Left forelimb (tissue), 1 donor: ENCODE data around the gene PCDHA7.
"Not testable (repeated sequence)": the region's sequence is repeated elsewhere in the genome, so short reads cannot be mapped to it uniquely, and the experiment has no call there.

ENCODE experiments used
- DNase-seq: peaks from one replicate; pipeline ENCODE4 v3.0.0-alpha.2; 2018; ENCODE audit warnings: low spot score

PCDHA7 gene, protein sequence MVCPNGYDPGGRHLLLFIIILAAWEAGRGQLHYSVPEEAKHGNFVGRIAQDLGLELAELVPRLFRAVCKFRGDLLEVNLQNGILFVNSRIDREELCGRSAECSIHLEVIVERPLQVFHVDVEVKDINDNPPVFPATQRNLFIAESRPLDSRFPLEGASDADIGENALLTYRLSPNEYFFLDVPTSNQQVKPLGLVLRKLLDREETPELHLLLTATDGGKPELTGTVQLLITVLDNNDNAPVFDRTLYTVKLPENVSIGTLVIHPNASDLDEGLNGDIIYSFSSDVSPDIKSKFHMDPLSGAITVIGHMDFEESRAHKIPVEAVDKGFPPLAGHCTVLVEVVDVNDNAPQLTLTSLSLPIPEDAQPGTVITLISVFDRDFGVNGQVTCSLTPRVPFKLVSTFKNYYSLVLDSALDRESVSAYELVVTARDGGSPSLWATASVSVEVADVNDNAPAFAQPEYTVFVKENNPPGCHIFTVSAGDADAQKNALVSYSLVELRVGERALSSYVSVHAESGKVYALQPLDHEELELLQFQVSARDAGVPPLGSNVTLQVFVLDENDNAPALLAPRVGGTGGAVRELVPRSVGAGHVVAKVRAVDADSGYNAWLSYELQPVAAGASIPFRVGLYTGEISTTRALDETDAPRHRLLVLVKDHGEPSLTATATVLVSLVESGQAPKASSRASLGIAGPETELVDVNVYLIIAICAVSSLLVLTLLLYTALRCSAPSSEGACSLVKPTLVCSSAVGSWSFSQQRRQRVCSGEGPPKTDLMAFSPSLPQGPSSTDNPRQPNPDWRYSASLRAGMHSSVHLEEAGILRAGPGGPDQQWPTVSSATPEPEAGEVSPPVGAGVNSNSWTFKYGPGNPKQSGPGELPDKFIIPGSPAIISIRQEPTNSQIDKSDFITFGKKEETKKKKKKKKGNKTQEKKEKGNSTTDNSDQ

GRCh38 chr5:140833993-140834392 lies at the start of gene PCDHA7:
Gene PCDHA7, plus strand, starts transcription at chr5:140834269. Its CDS starts 115 bp downstream, at chr5:140834384.
- no peak for DNase-seq

GRCh38 chr5:140785905-140786686 lies 48.0 kb upstream of the PCDHA7 start, which contains the start of gene PCDHA1:
Gene PCDHA1, plus strand, starts transcription at chr5:140786140.
- no peak for DNase-seq

DNA sequence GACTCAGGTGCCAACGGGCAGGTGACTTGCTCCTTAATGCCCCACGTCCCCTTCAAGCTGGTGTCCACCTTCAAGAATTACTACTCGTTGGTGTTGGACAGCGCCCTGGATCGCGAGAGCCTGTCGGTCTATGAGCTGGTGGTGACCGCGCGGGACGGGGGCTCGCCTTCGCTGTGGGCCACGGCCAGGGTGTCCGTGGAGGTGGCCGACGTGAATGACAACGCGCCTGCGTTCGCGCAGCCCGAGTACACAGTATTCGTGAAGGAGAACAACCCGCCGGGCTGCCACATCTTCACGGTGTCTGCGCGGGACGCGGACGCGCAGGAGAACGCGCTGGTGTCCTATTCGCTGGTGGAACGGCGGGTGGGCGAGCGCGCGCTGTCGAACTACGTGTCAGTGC lies 46.6 kb upstream of the PCDHA7 start:
- not testable (repeated sequence) for DNase-seq

DNA sequence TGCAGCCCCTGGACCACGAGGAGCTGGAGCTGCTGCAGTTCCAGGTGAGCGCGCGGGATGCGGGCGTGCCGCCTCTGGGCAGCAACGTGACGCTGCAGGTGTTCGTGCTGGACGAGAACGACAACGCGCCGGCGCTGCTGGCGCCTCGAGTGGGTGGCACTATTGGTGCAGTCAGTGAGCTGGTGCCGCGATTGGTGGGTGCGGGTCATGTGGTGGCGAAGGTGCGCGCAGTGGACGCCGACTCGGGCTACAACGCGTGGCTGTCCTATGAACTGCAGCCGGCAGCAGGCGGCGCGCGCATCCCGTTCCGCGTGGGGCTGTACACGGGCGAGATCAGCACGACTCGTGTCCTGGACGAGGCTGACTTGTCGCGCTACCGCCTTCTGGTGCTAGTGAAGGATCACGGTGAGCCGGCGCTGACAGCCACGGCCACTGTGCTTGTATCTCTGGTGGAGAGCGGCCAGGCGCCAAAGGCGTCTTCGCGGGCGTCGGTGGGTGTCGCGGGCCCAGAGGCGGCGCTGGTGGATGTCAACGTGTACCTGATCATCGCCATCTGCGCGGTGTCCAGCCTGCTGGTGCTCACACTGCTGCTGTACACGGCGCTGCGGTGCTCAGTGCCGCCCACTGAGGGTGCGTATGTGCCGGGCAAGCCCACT lies 46.1 kb upstream of the PCDHA7 start:
- DNase-seq, result not testable (repeated sequence)

DNA sequence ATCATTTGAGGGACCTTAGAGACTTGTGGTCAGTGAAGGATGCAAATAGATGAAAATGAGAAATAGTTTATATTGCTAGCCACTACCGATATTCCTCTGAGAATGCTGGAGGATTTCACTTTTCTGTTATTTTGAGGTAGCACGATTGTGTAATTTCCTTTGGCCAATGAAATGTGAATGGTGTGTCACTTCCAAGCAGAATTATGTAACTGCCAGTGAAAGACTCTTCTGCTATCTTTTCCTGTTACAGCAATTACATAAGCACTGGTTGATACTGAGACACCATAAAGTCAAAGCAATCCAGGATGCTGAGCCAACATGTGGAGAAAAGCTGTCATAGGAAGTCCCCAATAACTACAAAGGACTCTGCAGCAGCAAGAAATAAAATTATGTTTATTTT lies 43.0 kb upstream of the PCDHA7 start:
- no peak for DNase-seq

- no peak for DNase-seq
Observed at GRCh38 chr5:140794595-140795258, 39.3 kb upstream of the PCDHA7 start, which contains the start of gene PCDHA2. Gene PCDHA2, plus strand, starts transcription at chr5:140794852.

DNA sequence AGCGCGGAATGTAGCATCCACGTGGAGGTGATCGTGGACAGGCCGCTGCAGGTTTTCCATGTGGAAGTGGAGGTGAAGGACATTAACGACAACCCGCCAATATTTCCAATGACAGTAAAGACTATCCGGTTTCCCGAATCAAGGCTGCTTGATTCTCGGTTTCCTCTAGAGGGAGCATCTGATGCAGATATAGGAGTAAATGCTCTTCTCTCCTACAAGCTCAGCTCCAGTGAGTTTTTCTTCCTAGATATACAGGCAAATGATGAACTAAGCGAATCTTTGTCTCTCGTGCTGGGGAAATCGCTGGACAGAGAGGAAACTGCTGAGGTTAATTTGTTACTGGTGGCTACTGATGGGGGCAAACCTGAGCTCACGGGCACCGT lies 38.8 kb upstream of the PCDHA7 start:
- no peak for DNase-seq

- DNase-seq, result not testable (repeated sequence)
Observed at GRCh38 chr5:140796072-140796717, 37.9 kb upstream of the PCDHA7 start.

GRCh38 chr5:140796718-140797095 lies 37.4 kb upstream of the PCDHA7 start:
- no peak for DNase-seq

GRCh38 chr5:140800816-140801493 lies 33.1 kb upstream of the PCDHA7 start, which contains the start of gene PCDHA3:
Gene PCDHA3, plus strand, starts transcription at chr5:140801057.
- DNase-seq, result no peak

DNA sequence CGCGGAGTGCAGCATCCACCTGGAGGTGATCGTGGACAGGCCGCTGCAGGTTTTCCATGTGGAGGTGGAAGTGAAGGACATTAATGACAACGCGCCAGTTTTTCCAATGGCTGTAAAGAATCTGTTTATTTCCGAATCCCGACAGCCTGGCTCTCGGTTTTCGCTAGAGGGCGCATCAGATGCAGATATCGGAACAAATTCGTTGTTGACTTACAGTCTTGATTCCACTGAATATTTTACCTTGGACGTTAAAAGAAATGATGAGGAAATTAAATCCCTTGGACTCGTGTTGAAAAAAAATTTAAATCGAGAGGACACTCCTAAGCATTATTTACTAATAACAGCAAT lies 32.6 kb upstream of the PCDHA7 start:
- DNase-seq, result no peak

DNA sequence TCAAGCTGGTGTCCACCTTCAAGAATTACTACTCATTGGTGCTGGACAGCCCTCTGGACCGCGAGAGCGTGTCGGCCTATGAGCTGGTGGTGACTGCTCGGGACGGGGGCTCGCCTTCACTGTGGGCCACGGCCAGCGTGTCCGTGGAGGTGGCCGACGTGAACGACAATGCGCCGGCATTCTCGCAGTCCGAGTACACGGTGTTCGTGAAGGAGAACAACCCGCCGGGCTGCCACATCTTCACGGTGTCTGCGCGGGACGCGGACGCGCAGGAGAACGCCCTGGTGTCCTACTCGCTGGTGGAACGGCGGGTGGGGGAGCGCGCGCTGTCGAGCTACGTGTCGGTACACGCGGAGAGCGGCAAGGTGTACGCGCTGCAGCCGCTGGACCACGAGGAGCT lies 31.7 kb upstream of the PCDHA7 start:
- DNase-seq, result not testable (repeated sequence)

GRCh38 chr5:140802781-140803271 lies 31.2 kb upstream of the PCDHA7 start:
- DNase-seq, result no peak

DNA sequence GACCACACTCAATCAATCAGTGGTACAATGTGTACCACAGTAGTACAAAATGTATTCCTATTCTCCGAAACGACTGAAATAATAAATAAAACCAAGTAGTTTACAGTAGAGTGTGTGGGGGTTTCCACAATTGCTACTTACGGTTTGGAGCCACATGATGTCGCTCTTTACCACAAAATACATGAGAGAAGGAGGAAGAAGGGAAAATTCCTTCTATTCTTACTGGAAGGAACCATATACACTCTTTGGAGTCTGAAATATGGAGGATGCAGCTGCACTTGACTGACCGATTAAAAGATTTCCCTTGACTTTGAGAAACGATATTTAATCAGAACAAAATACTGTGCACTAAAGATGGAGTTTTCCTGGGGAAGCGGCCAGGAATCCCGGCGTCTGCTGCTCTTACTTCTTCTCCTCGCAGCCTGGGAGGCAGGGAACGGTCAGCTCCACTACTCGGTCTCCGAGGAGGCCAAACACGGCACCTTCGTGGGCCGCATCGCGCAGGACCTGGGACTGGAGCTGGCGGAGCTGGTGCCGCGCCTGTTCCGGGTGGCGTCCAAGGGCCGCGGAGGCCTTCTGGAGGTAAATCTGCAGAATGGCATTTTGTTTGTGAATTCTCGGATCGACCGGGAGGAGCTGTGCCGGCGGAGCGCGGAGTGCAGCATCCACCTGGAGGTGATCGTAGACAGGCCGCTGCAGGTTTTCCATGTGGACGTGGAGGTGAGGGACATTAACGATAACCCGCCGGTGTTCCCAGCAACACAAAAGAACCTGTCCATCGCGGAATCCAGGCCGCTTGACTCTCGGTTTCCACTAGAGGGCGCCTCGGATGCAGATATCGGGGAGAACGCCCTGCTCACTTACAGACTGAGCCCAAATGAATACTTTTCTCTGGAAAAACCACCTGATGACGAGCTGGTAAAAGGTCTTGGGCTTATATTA lies 27.0 kb upstream of the PCDHA7 start, which contains the start of gene PCDHA4:
PCDHA4 (plus strand) TSS at position 235 of the 942 bp plus-strand sequence.
- DNase-seq, result no peak

GRCh38 chr5:140808241-140808888 lies 25.7 kb upstream of the PCDHA7 start:
- not testable (repeated sequence) for DNase-seq

DNA sequence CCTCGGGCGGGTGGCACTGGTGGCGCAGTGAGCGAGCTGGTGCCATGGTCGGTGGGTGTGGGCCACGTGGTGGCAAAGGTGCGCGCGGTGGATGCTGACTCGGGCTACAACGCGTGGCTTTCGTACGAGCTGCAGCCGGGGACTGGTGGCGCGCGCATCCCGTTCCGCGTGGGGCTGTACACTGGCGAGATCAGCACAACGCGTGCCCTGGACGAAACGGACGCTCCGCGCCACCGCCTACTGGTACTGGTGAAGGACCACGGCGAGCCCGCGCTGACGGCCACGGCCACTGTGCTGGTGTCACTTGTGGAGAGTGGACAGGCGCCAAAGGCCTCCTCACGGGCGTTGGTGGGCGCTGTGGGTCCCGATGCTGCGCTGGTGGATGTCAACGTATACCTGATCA lies 25.2 kb upstream of the PCDHA7 start:
- DNase-seq, result no peak

DNA sequence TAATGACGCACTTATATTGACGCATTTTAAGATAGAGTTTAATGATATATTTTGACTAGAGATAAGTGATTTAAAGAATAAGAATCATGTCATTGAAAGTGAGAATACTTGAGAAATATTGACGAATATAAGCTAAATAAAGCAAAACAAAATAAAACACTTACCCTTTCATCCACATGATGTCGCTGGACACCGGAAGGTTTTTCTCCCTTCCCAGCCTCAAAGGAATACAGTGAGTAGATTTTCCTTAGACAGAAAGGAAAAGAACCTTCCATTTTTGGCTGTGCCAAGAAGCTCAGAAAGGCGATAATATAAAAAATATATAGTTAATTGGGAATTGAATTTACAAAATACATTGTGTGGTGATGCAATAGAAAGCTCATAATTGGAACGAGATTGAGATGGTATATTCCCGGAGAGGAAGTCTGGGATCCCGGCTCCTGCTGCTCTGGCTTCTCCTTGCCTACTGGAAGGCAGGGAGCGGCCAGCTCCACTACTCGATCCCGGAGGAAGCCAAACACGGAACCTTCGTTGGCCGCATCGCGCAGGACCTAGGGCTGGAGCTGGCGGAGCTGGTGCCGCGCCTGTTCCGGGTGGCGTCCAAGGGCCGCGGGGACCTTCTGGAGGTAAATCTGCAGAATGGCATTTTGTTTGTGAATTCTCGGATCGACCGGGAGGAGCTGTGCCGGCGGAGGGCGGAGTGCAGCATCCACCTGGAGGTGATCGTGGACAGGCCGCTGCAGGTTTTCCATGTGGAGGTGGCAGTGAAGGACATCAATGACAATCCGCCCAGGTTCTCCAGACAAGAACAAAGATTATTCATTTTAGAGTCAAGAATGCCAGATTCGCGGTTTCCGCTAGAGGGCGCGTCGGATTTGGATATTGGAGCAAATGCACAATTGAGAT lies 12.4 kb upstream of the PCDHA7 start, which contains the start of gene PCDHA5:
PCDHA5 (plus strand) TSS at position 239 of the 906 bp plus-strand sequence.
- no peak for DNase-seq
